ENCODE results near the gene NDUFV3.

NDUFV3 gene

GRCh38 chr21:42853621-42854020, 39.5 kb upstream of the NDUFV3 start:
- in situ Hi-C loops (cut with MboI; ENCODE audit: low pct_unique_long_range_greater_than_20kb, low sequenced_read_pairs, unreplicated experiment), result no loop called here
- no peak for DNase-seq (ENCODE audit: low spot score)
- no peak for TF ChIP-seq CTCF (IDR thresholded peaks at IDR 0.05; ENCODE audit: extremely low read depth, insufficient read depth, missing control alignments)

DNA sequence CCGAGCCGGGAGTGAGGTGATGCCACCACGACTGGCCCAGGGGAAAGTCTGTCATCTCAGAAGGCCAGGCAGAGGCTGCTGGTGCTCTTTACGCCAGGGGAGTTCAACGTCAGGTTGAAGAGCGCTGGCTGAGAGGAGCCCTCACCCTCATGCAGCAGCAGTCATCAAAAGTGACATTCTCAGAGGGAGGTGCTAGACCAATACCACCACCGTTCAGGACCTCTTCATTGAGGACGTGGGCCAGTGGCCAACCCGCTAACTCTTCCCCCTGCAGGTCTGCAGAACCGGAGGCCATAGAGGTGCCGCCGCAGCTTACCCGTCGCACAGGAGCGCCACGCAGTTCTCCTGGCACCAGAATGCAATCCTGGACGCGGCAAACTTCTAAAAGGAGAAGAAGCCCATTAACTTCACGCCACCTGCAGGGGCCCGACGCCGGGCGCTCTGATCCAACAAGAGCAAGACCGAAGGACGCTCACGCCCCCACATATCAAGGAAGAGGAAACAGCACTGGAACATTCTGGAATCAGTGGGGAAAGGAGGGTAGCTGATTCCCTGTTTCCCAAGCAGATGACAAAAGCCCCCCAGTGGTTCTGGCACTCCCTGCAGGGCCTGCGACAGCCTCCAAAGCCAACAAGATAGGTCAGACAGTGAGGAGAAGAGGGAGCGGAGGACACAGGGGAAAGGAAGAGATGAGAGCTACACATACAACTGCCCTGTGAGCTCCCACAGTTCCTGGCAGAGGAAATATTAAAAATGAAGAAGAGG, 38.7 kb upstream of the NDUFV3 start:
- no peak for DNase-seq (ENCODE audit: low spot score)
- no peak for TF ChIP-seq CTCF (IDR thresholded peaks at IDR 0.05; ENCODE audit: extremely low read depth, insufficient read depth, missing control alignments)
- in situ Hi-C loops (cut with MboI; ENCODE audit: low pct_unique_long_range_greater_than_20kb, low sequenced_read_pairs, unreplicated experiment), result no loop called here

- in situ Hi-C loops (cut with MboI; ENCODE audit: low pct_unique_long_range_greater_than_20kb, low sequenced_read_pairs, unreplicated experiment), result no loop called here
- no peak for DNase-seq (ENCODE audit: low spot score)
- no peak for TF ChIP-seq CTCF (IDR thresholded peaks at IDR 0.05; ENCODE audit: extremely low read depth, insufficient read depth, missing control alignments)
These were observed 37.8 kb upstream of the NDUFV3 start for GRCh38 chr21:42855171-42855936.

DNA sequence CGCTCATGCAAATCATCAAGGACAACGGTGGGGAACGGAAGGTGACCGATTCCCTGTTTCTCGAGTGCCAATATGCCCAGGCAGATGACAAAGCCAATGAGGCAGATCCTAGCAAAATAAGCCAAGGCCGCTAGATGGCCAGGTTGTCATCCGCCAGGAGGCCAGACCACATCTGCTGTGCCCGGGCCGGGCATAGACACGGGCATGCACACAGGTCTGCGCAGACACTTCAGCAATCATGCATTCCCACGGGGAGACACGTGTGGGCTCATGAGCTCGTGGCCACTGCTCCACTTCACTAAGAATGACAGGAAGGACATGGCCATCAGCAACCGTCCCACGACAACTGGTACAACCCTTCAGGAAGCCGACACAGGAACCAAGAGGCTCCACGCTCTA, 37.2 kb upstream of the NDUFV3 start:
- in situ Hi-C loops (cut with MboI; ENCODE audit: low pct_unique_long_range_greater_than_20kb, low sequenced_read_pairs, unreplicated experiment), result no loop called here
- no peak for TF ChIP-seq CTCF (IDR thresholded peaks at IDR 0.05; ENCODE audit: extremely low read depth, insufficient read depth, missing control alignments)
- DNase-seq (ENCODE audit: low spot score), result no peak

DNA sequence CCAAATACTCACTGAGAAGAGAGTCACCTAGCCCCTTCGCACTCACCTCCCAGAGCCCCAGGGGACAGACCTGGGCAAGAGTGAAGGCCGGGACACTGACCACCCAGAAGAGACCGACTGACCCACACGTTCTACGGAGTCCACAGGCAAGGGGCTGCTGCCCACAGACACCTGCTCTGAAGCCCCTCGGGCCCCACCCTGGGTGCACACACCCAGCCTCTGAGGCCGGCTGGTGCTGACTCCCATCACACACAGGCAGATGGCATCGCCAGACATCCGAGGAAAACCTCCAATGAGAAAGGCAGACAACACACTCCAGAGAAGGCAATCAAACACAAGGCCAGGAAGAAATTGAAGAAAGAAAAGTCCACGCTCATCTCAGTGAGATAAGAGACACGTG, 35.9 kb upstream of the NDUFV3 start:
- no peak for TF ChIP-seq CTCF (IDR thresholded peaks at IDR 0.05; ENCODE audit: extremely low read depth, insufficient read depth, missing control alignments)
- no peak for DNase-seq (ENCODE audit: low spot score)
- in situ Hi-C loops (cut with MboI; ENCODE audit: low pct_unique_long_range_greater_than_20kb, low sequenced_read_pairs, unreplicated experiment), result no loop called here

GRCh38 chr21:42858185-42858847, 34.8 kb upstream of the NDUFV3 start:
- no peak for DNase-seq (ENCODE audit: low spot score)
- no peak for TF ChIP-seq CTCF (IDR thresholded peaks at IDR 0.05; ENCODE audit: extremely low read depth, insufficient read depth, missing control alignments)
- in situ Hi-C loops (cut with MboI; ENCODE audit: low pct_unique_long_range_greater_than_20kb, low sequenced_read_pairs, unreplicated experiment), result no loop called here
